22Rv1 (cell line): ENCODE data around the gene CD99L2.

Experiments
- CTCF ChIP-seq: fragments of 450-650 bp; IDR thresholded peaks from 2 replicates; pipeline ENCODE4 v1.5.1; 2017; ENCODE audit warnings: mild to moderate bottlenecking
- ZFX ChIP-seq: fragments of 450-650 bp; IDR thresholded peaks from 2 replicates; pipeline ENCODE4 v1.6.1; 2017; ENCODE audit warnings: antibody characterized with exemption, borderline replicate concordance

DNA sequence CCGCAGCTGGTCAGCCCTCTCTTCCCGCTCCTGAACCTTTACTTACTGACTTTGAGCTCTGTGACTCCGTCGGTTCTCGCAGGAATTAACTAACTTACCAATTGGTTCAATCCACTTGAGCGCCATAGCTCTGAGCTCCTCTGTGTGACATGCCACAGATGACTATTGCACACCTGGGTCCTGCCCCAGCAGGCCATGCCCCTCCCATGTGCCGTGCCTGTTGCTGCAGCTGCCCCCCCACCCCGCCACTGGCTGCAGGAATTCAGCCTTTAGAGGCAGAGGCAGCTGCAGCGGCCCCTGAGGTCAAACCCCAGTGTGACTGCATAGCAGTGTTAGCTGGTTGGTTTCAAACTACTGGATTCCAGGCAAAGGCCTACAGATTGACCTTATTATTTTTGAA lies 134.7 kb downstream of the CD99L2 start:
- TF ChIP-seq CTCF (no peak), ZFX (no peak)
